SK-N-SH treated with all-trans-retinoic acid at 6 μM for 48 hours (cell line): ENCODE measurements around the gene RNF115.

Source experiments
- ATAC-seq: fragments of 200-7000 bp; cut with Tn5 transposase; 3 replicates; pipeline ENCODE4 v1.9.1; 2020; ENCODE audit warnings: mild to moderate bottlenecking, moderate library complexity
- ARNTL ChIP-seq: fragments of 450-650 bp; formaldehyde crosslinking; IDR thresholded peaks from 2 replicates; pipeline ENCODE4 v1.5.0; 2020; ENCODE audit warnings: low read depth, mild to moderate bottlenecking, moderate library complexity, borderline replicate concordance
- BACH2 ChIP-seq: fragments of 250-450 bp; sonication (Bioruptor Pico); IDR thresholded peaks from 2 replicates; pipeline ENCODE4 v1.9.0; 2021; ENCODE audit warnings: mild to moderate bottlenecking, borderline replicate concordance
- CREB5 ChIP-seq: fragments of 250-450 bp; sonication (Bioruptor Pico); IDR thresholded peaks from 2 replicates; pipeline ENCODE4 v1.5.1; 2020; ENCODE audit warnings: low read depth, mild to moderate bottlenecking, moderate library complexity
- CSDC2 ChIP-seq: fragments of 250-450 bp; sonication (Bioruptor Pico); IDR thresholded peaks from 2 replicates; pipeline ENCODE4 v1.5.0; 2020; ENCODE audit warnings: mild to moderate bottlenecking, moderate library complexity
- CSRNP3 ChIP-seq: fragments of 250-450 bp; sonication (Bioruptor Pico); IDR thresholded peaks from 2 replicates; pipeline ENCODE4 v1.5.1; 2021; ENCODE audit warnings: mild to moderate bottlenecking, moderate library complexity
- ESRRG ChIP-seq: fragments of 250-450 bp; sonication (Bioruptor Pico); IDR thresholded peaks from 2 replicates; pipeline ENCODE4 v1.6.1; 2021; ENCODE audit warnings: mild to moderate bottlenecking
- GLIS3 ChIP-seq: fragments of 250-450 bp; sonication (Bioruptor Pico); IDR thresholded peaks from 2 replicates; pipeline ENCODE4 v1.5.0; 2020; ENCODE audit warnings: mild to moderate bottlenecking, moderate library complexity
- ISL1 ChIP-seq: fragments of 250-450 bp; sonication (Bioruptor Pico); IDR thresholded peaks from 2 replicates; pipeline ENCODE4 v2.1.2; 2022; ENCODE audit warnings: mild to moderate bottlenecking, moderate library complexity
- OSR1 ChIP-seq: fragments of 250-450 bp; sonication (Bioruptor Pico); IDR thresholded peaks from 2 replicates; pipeline ENCODE4 v1.8.0; 2022; ENCODE audit warnings: moderate library complexity, mild to moderate bottlenecking, inconsistent platforms
- PATZ1 ChIP-seq: fragments of 250-450 bp; sonication (Bioruptor Pico); IDR thresholded peaks from 2 replicates; pipeline ENCODE4 v1.8.0; 2020; ENCODE audit warnings: mild to moderate bottlenecking, moderate library complexity, borderline replicate concordance
- POU6F1 ChIP-seq: fragments of 250-450 bp; sonication (Bioruptor Pico); IDR thresholded peaks from 2 replicates; pipeline ENCODE4 v1.8.0; 2021; ENCODE audit warnings: low read depth, mild to moderate bottlenecking, moderate library complexity, borderline replicate concordance
- PPARA ChIP-seq: fragments of 250-450 bp; sonication (Bioruptor Pico); IDR thresholded peaks from 2 replicates; pipeline ENCODE4 v1.5.0; 2020; ENCODE audit warnings: mild to moderate bottlenecking, borderline replicate concordance
- RARB ChIP-seq: fragments of 250-450 bp; sonication (Bioruptor Pico); IDR thresholded peaks from 2 replicates; pipeline ENCODE4 v1.8.0; 2021; ENCODE audit warnings: mild to moderate bottlenecking, moderate library complexity
- SNAI2 ChIP-seq: fragments of 250-450 bp; sonication (Bioruptor Pico); IDR thresholded peaks from 2 replicates; pipeline ENCODE4 v1.5.0; 2020; ENCODE audit warnings: mild to moderate bottlenecking, moderate library complexity
- TCF4 ChIP-seq: fragments of 250-450 bp; sonication (Bioruptor Pico); IDR thresholded peaks from 2 replicates; pipeline ENCODE4 v1.8.0; 2021; ENCODE audit warnings: mild to moderate bottlenecking, moderate library complexity, borderline replicate concordance
- TOX ChIP-seq: fragments of 250-450 bp; sonication (Bioruptor Pico); IDR thresholded peaks from 2 replicates; pipeline ENCODE4 v1.8.0; 2021; ENCODE audit warnings: mild to moderate bottlenecking, moderate library complexity, borderline replicate concordance
- TSHZ2 ChIP-seq: fragments of 250-450 bp; sonication (Bioruptor Pico); IDR thresholded peaks from 2 replicates; pipeline ENCODE4 v1.5.0; 2020; ENCODE audit warnings: mild to moderate bottlenecking, moderate library complexity
- ZC3H10 ChIP-seq: fragments of 250-450 bp; sonication (Bioruptor Pico); IDR thresholded peaks from 2 replicates; pipeline ENCODE4 v1.5.1; 2021; ENCODE audit warnings: mild to moderate bottlenecking, moderate library complexity
- ZFP3 ChIP-seq: fragments of 250-450 bp; sonication (Bioruptor Pico); IDR thresholded peaks from 2 replicates; pipeline ENCODE4 v1.5.0; 2020; ENCODE audit warnings: mild to moderate bottlenecking, moderate library complexity
- ZFP30 ChIP-seq: fragments of 450-650 bp; formaldehyde crosslinking; IDR thresholded peaks from 2 replicates; pipeline ENCODE4 v1.5.0; 2022; ENCODE audit warnings: mild to moderate bottlenecking, moderate library complexity
- ZNF565 ChIP-seq: fragments of 450-650 bp; formaldehyde crosslinking; conservative IDR thresholded peaks from 2 replicates; pipeline ENCODE4 v1.5.0; 2020; ENCODE audit warnings: low read depth, mild to moderate bottlenecking, moderate library complexity
- ZNF70 ChIP-seq: fragments of 450-650 bp; formaldehyde crosslinking; IDR thresholded peaks from 2 replicates; pipeline ENCODE4 v1.5.0; 2020; ENCODE audit warnings: mild to moderate bottlenecking, moderate library complexity
- ZNF8 ChIP-seq: fragments of 450-650 bp; formaldehyde crosslinking; IDR thresholded peaks from 2 replicates; pipeline ENCODE4 v1.5.0; 2020; ENCODE audit warnings: mild to moderate bottlenecking, moderate library complexity

Gene RNF115

GRCh38 chr1:145805057-145805456, 18.8 kb downstream of the RNF115 start (continued):
- TF ChIP-seq TSHZ2 (CRISPR knock-in tag) = no peak
- no peak for TF ChIP-seq PATZ1
- TF ChIP-seq TCF4 = no peak
- no peak for TF ChIP-seq TOX (CRISPR knock-in tag)
- TF ChIP-seq, all 23 proteins: peak for 0

GRCh38 chr1:145804235-145805045, 19.5 kb downstream of the RNF115 start:
- ATAC-seq = peak; percentile 56
- TF ChIP-seq SNAI2 (CRISPR knock-in tag) (no peak), ZFP3 (CRISPR knock-in tag) (no peak), ZC3H10 (CRISPR knock-in tag) (no peak), TCF4 (no peak), RARB (CRISPR knock-in tag) (no peak), BACH2 (CRISPR knock-in tag) (no peak), PATZ1 (no peak), GLIS3 (CRISPR knock-in tag) (no peak), ZNF565 (CRISPR knock-in tag) (no peak), CSRNP3 (CRISPR knock-in tag) (no peak), OSR1 (no peak), CSDC2 (CRISPR knock-in tag) (no peak), PPARA (no peak), ZNF8 (CRISPR knock-in tag) (no peak), ESRRG (no peak), CREB5 (CRISPR knock-in tag) (no peak), ZFP30 (no peak)
- TF ChIP-seq, all 23 proteins: peak for 0

GRCh38 chr1:145799806-145800205, 24.1 kb downstream of the RNF115 start:
- no peak for ATAC-seq
- TF ChIP-seq PATZ1 = no peak
- no peak for TF ChIP-seq ZNF565 (CRISPR knock-in tag)
- TF ChIP-seq ESRRG = no peak
- TF ChIP-seq ZFP3 (CRISPR knock-in tag) = no peak
- TF ChIP-seq GLIS3 (CRISPR knock-in tag) = no peak
- no peak for TF ChIP-seq ARNTL (CRISPR knock-in tag)
- no peak for TF ChIP-seq TOX (CRISPR knock-in tag)
- no peak for TF ChIP-seq POU6F1 (CRISPR knock-in tag)
- no peak for TF ChIP-seq PPARA
- no peak for TF ChIP-seq ZNF70 (CRISPR knock-in tag)
- no peak for TF ChIP-seq OSR1
- no peak for TF ChIP-seq ZFP30
- TF ChIP-seq ISL1 (CRISPR knock-in tag) = no peak
- no peak for TF ChIP-seq TCF4
- TF ChIP-seq ZNF8 (CRISPR knock-in tag) = no peak
